ENCODE results near the gene ABCA12. TPM values are rescaled to one million over a fixed set of nuclear protein-coding genes. Genes with fewer than 3 reads are reported as not detected.
A peak's percentile ranks its signal among the peaks of the same experiment; 100 is the strongest.

Gene ABCA12
- total and polyA plus RNA-seq, 10 of the 15 experiments (the other 5 are each of a cell fraction or from before 2014, with no cell fraction given), result 1.2 to 12.1 (median 6.0) TPM

DNA sequence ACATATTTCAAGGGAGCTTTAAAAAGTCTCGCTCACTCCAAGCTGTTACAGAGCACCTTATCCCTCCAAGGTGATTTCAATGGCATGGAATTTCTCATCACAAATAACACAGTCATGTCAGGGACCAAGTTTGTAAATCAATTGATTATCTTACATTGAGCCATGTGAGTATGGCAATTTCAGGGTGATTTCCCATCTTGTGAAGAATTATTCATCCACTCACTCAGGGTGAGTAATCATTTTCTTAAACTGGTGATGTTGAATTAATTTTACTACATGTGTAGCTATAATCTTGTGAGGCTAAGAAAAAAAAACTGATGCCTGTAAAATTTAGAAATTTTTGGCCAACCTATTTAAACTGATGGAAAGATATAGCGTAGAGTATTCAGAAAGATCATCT, 3.3 kb upstream of the ABCA12 start:
- no TSS peak for BruUV-seq (replicated peaks)
- Histone ChIP-seq H3K36me3 (ENCODE audit: control insufficient read depth in 2 of 2, insufficient read depth in 2 of 2, low read length in 1 of 2) (no peaks in the 10 kb centered on the region), H2AFZ (ENCODE audit: control insufficient read depth, low read depth, low read length) (no peak overlapping the region), H3K9ac (ENCODE audit: control insufficient read depth, insufficient read depth, low read length) (no peak overlapping the region), H3K27me3 (replicated peaks in 1 of 2; ENCODE audit: control insufficient read depth in 2 of 2, insufficient read depth in 2 of 2, low read length in 1 of 2) (no peaks in the 10 kb centered on the region), H4K20me1 (ENCODE audit: control insufficient read depth, insufficient read depth) (no peaks in the 10 kb centered on the region), H3K4me3 (no peak overlapping the region), H3K27ac (ENCODE audit: control insufficient read depth, insufficient read depth) (0 out of 2 replicates have a peak overlapping the region, but pooled peaks have one; percentile 0), H3K79me2 (ENCODE audit: control insufficient read depth, insufficient read depth, low read length) (no peaks in the 10 kb centered on the region), H3K9me3 (replicated peaks; ENCODE audit: control insufficient read depth, insufficient read depth, low read length) (no peaks in the 10 kb centered on the region; the same call in 1 of the 3 replicates), H3K4me2 (ENCODE audit: control insufficient read depth, insufficient read depth) (no peak overlapping the region), H3K4me1 (ENCODE audit: control insufficient read depth, insufficient read depth, low read length) (peaks cover 17% of the 10 kb centered on the region)
- 95% methylated on average over 2 of the region's 2 CpGs for WGBS (ENCODE audit: insufficient coverage, insufficient replicate concordance, low lambda C conversion rate, missing lambda C conversion rate)
- RAD21 ChIA-PET (ENCODE audit: unreplicated experiment), result no interaction called here
- intact Hi-C loops (cut with micrococcal nuclease; ENCODE audit: unreplicated experiment), result no loop called here
- TF ChIP-seq NFYA (IDR thresholded peaks at IDR 0.05; ENCODE audit: borderline replicate concordance, low read depth, low read length), result no peak
- TF ChIP-seq, protein P1, sequence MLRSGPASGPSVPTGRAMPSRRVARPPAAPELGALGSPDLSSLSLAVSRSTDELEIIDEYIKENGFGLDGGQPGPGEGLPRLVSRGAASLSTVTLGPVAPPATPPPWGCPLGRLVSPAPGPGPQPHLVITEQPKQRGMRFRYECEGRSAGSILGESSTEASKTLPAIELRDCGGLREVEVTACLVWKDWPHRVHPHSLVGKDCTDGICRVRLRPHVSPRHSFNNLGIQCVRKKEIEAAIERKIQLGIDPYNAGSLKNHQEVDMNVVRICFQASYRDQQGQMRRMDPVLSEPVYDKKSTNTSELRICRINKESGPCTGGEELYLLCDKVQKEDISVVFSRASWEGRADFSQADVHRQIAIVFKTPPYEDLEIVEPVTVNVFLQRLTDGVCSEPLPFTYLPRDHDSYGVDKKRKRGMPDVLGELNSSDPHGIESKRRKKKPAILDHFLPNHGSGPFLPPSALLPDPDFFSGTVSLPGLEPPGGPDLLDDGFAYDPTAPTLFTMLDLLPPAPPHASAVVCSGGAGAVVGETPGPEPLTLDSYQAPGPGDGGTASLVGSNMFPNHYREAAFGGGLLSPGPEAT (IDR thresholded peaks at IDR 0.05; ENCODE audit: low read depth), result no peak
- TF ChIP-seq, protein P2, sequence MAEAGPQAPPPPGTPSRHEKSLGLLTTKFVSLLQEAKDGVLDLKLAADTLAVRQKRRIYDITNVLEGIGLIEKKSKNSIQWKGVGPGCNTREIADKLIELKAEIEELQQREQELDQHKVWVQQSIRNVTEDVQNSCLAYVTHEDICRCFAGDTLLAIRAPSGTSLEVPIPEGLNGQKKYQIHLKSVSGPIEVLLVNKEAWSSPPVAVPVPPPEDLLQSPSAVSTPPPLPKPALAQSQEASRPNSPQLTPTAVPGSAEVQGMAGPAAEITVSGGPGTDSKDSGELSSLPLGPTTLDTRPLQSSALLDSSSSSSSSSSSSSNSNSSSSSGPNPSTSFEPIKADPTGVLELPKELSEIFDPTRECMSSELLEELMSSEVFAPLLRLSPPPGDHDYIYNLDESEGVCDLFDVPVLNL (IDR thresholded peaks at IDR 0.05; ENCODE audit: low read depth, low read length), result no peak
- FAIRE-seq, result no peak
- ATAC-seq, result no peak
- SMC1A ChIA-PET (ENCODE audit: uncharacterized antibody, unreplicated experiment), result interaction anchor here (0.7 to 1.7 kb wide), 4 partner anchors 8 to 1207 kb away, joined by 3 to 6 read pairs (median 4); no protein-coding TSS in a partner anchor
- no peak for DNase-seq (ENCODE audit: low read depth, low spot score)
- POLR2A ChIA-PET, result no interaction called here
- CTCF ChIA-PET, result interaction anchor here (0.6 to 1.4 kb wide), 5 partner anchors 17 to 1547 kb away, joined by 3 to 4 read pairs (median 3); no protein-coding TSS in a partner anchor
- in situ Hi-C loops (cut with MboI), result no loop called here
